Neuronal stem cell (in vitro differentiated cells): ENCODE data around the gene ZNF385C.
"Not testable (repeated sequence)": the region's sequence is repeated elsewhere in the genome, so short reads cannot be mapped to it uniquely, and the experiment has no call there.

Experiments
- DNase-seq: peaks from one replicate; pipeline ENCODE4 v3.0.0-alpha.2; 2013; ENCODE audit warnings: low spot score
- H2AFZ ChIP-seq: one replicate; pipeline ENCODE4 v1.6.1; 2013; ENCODE audit warnings: mild to moderate bottlenecking, low read length, inconsistent platforms
- H2AK5ac ChIP-seq: 2 replicates; pipeline ENCODE4 v1.6.1; 2013; ENCODE audit warnings: low read depth, mild to moderate bottlenecking, inconsistent platforms, low read length, moderate library complexity, mixed read lengths
- H2BK120ac ChIP-seq: 2 replicates; pipeline ENCODE4 v1.6.1; 2013; ENCODE audit warnings: low read depth, mild to moderate bottlenecking, inconsistent platforms, low read length, moderate library complexity, mixed read lengths
- H2BK12ac ChIP-seq: one replicate; pipeline ENCODE4 v1.6.1; 2013; ENCODE audit warnings: low read length, inconsistent platforms
- H2BK15ac ChIP-seq: 2 replicates; pipeline ENCODE4 v1.6.1; 2013; ENCODE audit warnings: mild to moderate bottlenecking, low read length, inconsistent platforms, mixed read lengths
- H2BK5ac ChIP-seq: one replicate; pipeline ENCODE4 v1.6.1; 2013; ENCODE audit warnings: inconsistent platforms, mild to moderate bottlenecking, low read length, moderate library complexity
- H3K14ac ChIP-seq: one replicate; pipeline ENCODE4 v1.6.1; 2013; ENCODE audit warnings: low read length, inconsistent platforms
- H3K18ac ChIP-seq: 2 replicates; pipeline ENCODE4 v1.6.1; 2013; ENCODE audit warnings: low read length, inconsistent platforms
- H3K23ac ChIP-seq: 2 replicates; pipeline ENCODE4 v1.6.1; 2013; ENCODE audit warnings: low read depth, mild to moderate bottlenecking, mixed read lengths, low read length, inconsistent platforms; ENCODE audit not compliant: poor library complexity
- H3K27ac ChIP-seq: replicated peaks from 3 replicates; pipeline ENCODE4 v1.5.1; 2013; ENCODE audit warnings: low read length, inconsistent platforms
- H3K27me3 ChIP-seq, 3 experiments: 2 replicates each; pipeline ENCODE4 v1.6.1; 2013; ENCODE audit warnings: low read length in 3 of 3, mild to moderate bottlenecking in 2 of 3, inconsistent platforms in 1 of 3, low read depth in 1 of 3, mixed read lengths in 1 of 3, moderate library complexity in 1 of 3; ENCODE audit not compliant: control insufficient read depth in 3 of 3, insufficient read depth in 3 of 3
- H3K36me3 ChIP-seq, 2 donors: replicated peaks in 1 of 2; 2 replicates each; pipeline ENCODE4 v1.6.1; 2013; ENCODE audit warnings: low read length in 2 of 2; ENCODE audit not compliant: control insufficient read depth in 2 of 2, insufficient read depth in 2 of 2
- H3K4ac ChIP-seq: 2 replicates; pipeline ENCODE4 v1.6.1; 2013; ENCODE audit warnings: inconsistent platforms, mild to moderate bottlenecking, low read length, moderate library complexity
- H3K4me1 ChIP-seq, 2 donors: 1 replicate in 1 of 2; 2 replicates in 1 of 2; pipeline ENCODE4 v1.6.1; 2013; ENCODE audit warnings: low read length in 2 of 2, low read depth in 1 of 2; ENCODE audit not compliant: control insufficient read depth in 2 of 2, insufficient read depth in 1 of 2
- H3K4me2 ChIP-seq: one replicate; pipeline ENCODE4 v1.6.1; 2013; ENCODE audit warnings: mild to moderate bottlenecking, low read length, inconsistent platforms; ENCODE audit not compliant: insufficient read depth, poor library complexity, severe bottlenecking
- H3K4me3 ChIP-seq, 2 donors: 2 replicates each; pipeline ENCODE4 v1.5.1; 2013; ENCODE audit warnings: low read length in 2 of 2, mild to moderate bottlenecking in 2 of 2, inconsistent platforms in 1 of 2, moderate library complexity in 1 of 2
- H3K79me1 ChIP-seq: one replicate; pipeline ENCODE4 v1.6.1; 2013; ENCODE audit warnings: low read depth, mild to moderate bottlenecking, inconsistent platforms, low read length, moderate library complexity
- H3K9ac ChIP-seq: one replicate; pipeline ENCODE4 v1.6.1; 2013; ENCODE audit warnings: mild to moderate bottlenecking, low read depth, low read length, inconsistent platforms; ENCODE audit not compliant: poor library complexity
- H3K9me3 ChIP-seq, 2 donors: replicated peaks in 1 of 2; 2 replicates each; pipeline versions ENCODE3 to v1.6.1; 2013; ENCODE audit warnings: low read length in 2 of 2, mild to moderate bottlenecking in 2 of 2, inconsistent platforms in 1 of 2, low read depth in 1 of 2, mixed read lengths in 1 of 2, moderate library complexity in 1 of 2; ENCODE audit not compliant: control insufficient read depth in 2 of 2, insufficient read depth in 1 of 2
- H4K8ac ChIP-seq: one replicate; pipeline ENCODE4 v1.6.1; 2013; ENCODE audit warnings: low read depth, mild to moderate bottlenecking, inconsistent platforms, low read length, moderate library complexity
- H4K91ac ChIP-seq: one replicate; pipeline ENCODE4 v1.6.1; 2013; ENCODE audit warnings: low read length, low read depth, mild to moderate bottlenecking, inconsistent platforms; ENCODE audit not compliant: poor library complexity
- WGBS, 2 donors: extraction: QIAGEN DNeasy Blood & Tissue Kit; methylation state at CpG; one replicate each; pipeline ENCODE4 v1.1.7; 2013; ENCODE audit warnings: missing lambda C conversion rate in 2 of 2, mixed read lengths in 1 of 2; ENCODE audit not compliant: insufficient read length in 2 of 2, insufficient replicate concordance in 1 of 2; ENCODE audit errors: extremely low coverage in 2 of 2; 5-methylcytosine and 5-hydroxymethylcytosine counted together

The ZNF385C gene

GRCh38 chr17:42010266-42010680 lies 88.0 kb downstream of the ZNF385C start:
- not testable (repeated sequence) for H3K9me3 ChIP-seq, H2AK5ac ChIP-seq, DNase-seq, H3K18ac ChIP-seq, H3K4ac ChIP-seq, H2BK5ac ChIP-seq, H4K91ac ChIP-seq, H3K79me1 ChIP-seq, H3K9ac ChIP-seq, H2AFZ ChIP-seq, H3K23ac ChIP-seq, H3K4me2 ChIP-seq, H2BK15ac ChIP-seq, H3K27me3 ChIP-seq, H3K14ac ChIP-seq, H3K4me1 ChIP-seq, H2BK12ac ChIP-seq, H3K27ac ChIP-seq, H4K8ac ChIP-seq, H3K4me3 ChIP-seq, H2BK120ac ChIP-seq
- H3K36me3 ChIP-seq, result peaks cover 3 to 49% of the 10 kb centered on the region in 2 donors
- no CpG with 5 or more reads among the region's 9 CpGs for WGBS, 2 donors

DNA sequence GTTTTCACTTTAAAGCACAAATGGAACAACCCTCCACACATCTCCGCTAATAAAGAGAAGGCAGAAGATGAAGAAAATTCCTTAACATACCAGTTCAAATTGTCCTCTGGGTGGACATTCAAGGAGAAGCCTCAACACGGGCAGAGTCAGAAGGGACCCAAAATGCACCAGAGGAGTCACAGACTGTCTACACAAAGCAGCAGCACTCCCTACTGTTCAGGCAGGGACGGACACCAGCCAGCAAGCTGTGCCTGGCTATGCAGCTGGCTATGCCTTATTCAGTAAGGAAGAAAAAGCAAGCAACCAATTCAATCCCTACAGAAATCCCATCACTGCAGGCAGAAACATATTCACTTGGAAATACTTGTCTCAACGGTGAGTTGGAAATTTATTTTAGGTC lies 89.1 kb downstream of the ZNF385C start:
- Histone ChIP-seq H3K4me2 (no peak overlapping the region), H2BK15ac (no peak overlapping the region), H3K4me3 (no peak overlapping the region), H4K8ac (no peak overlapping the region), H2AK5ac (no peak overlapping the region), H3K79me1 (peaks cover 6% of the 10 kb centered on the region), H3K4me1 (no peaks in the 10 kb centered on the region), H3K14ac (no peak overlapping the region), H2AFZ (no peak overlapping the region), H3K36me3 (peaks cover 3 to 51% of the 10 kb centered on the region in 2 donors), H3K9ac (no peak overlapping the region), H3K4ac (no peak overlapping the region), H3K27ac (no peak overlapping the region), H3K18ac (no peak overlapping the region), H2BK120ac (no peak overlapping the region), H2BK5ac (no peak overlapping the region), H2BK12ac (no peak overlapping the region), H3K23ac (no peak overlapping the region), H3K27me3 (no peaks in the 10 kb centered on the region), H4K91ac (no peak overlapping the region), H3K9me3 (no peaks in the 10 kb centered on the region)
- DNase-seq, result no peak
- WGBS, 2 donors, result no CpG with 5 or more reads among the region's 4 CpGs

DNA sequence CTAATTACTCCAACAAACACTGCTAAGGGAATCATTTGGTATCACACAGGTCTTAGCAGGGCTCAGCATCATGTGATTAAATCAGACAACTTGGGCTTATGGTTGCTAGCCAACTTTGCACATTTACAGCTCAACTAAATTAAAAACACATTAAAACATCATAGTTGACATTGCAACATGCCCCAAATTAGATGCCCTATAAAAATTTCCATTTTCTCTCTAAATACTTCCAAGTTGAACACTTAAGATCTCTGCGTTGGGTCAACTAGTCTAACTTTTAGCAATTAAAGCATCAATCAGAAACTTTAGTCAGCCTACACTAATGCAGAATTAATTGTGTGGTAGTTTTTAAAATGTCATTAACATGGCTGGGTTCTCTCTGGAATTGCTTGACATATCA lies 93.1 kb downstream of the ZNF385C start:
- H2AK5ac ChIP-seq, result no peak overlapping the region
- peaks cover 11 to 65% of the 10 kb centered on the region in 2 donors for H3K36me3 ChIP-seq
- no peaks in the 10 kb centered on the region for H3K27me3 ChIP-seq
- H2BK15ac ChIP-seq, result no peak overlapping the region
- H3K23ac ChIP-seq, result no peak overlapping the region
- no peak overlapping the region for H3K14ac ChIP-seq
- no peak overlapping the region for H4K91ac ChIP-seq
- H3K4me2 ChIP-seq, result no peak overlapping the region
- peaks cover 0 to 4% of the 10 kb centered on the region in 2 donors for H3K4me1 ChIP-seq
- no peak overlapping the region for H2BK12ac ChIP-seq
- no peak overlapping the region for H2AFZ ChIP-seq
- peaks cover 4% of the 10 kb centered on the region for H3K79me1 ChIP-seq
- no peaks in the 10 kb centered on the region for H3K9me3 ChIP-seq
- H2BK5ac ChIP-seq, result no peak overlapping the region
- H3K4ac ChIP-seq, result no peak overlapping the region
- H3K4me3 ChIP-seq, result no peak overlapping the region
- no peak for DNase-seq
- H3K9ac ChIP-seq, result no peak overlapping the region
- no peak overlapping the region for H3K18ac ChIP-seq
- WGBS, 2 donors, result no CpG with 5 or more reads among the region's 1 CpG
- H4K8ac ChIP-seq, result no peak overlapping the region
- H3K27ac ChIP-seq, result no peak overlapping the region
- no peak overlapping the region for H2BK120ac ChIP-seq

- Histone ChIP-seq H3K79me1 (no peaks in the 10 kb centered on the region), H3K14ac (no peak overlapping the region), H2BK12ac (no peak overlapping the region), H3K9ac (no peak overlapping the region), H2AFZ (no peak overlapping the region), H3K23ac (no peak overlapping the region), H3K27me3 (no peaks in the 10 kb centered on the region), H3K18ac (no peak overlapping the region), H4K91ac (no peak overlapping the region), H3K4me3 (no peak overlapping the region), H3K27ac (no peak overlapping the region), H3K4me2 (no peak overlapping the region), H4K8ac (no peak overlapping the region), H3K36me3 (peaks cover 17 to 72% of the 10 kb centered on the region in 2 donors), H2BK15ac (no peak overlapping the region), H3K4ac (no peak overlapping the region), H2AK5ac (no peak overlapping the region), H2BK5ac (no peak overlapping the region), H3K4me1 (peaks cover 0 to 4% of the 10 kb centered on the region in 2 donors), H3K9me3 (no peaks in the 10 kb centered on the region), H2BK120ac (no peak overlapping the region)
- DNase-seq, result no peak
- WGBS, 2 donors, result no CpG with 5 or more reads among the region's 3 CpGs
Measured at GRCh38 chr17:42002792-42003301, 95.4 kb downstream of the ZNF385C start.
